ENCODE data around the gene MBNL2. TPM values are rescaled to one million over a fixed set of nuclear protein-coding genes. Genes with fewer than 3 reads are reported as not detected.

MBNL2 gene
- total RNA-seq, 1 experiment from 2014 or later: 0.17 TPM

- Mint-ChIP-seq H3K36me3 (ENCODE audit: insufficient read depth in 1 of 3, low read depth in 3 of 3) (no peaks in the 10 kb centered on the region), H3K4me3 (no peak overlapping the region), H3K9me3 (peaks cover 0 to 5% of the 10 kb centered on the region in 2 experiments; a peak in 2 of 5 replicates), H3K27me3 (ENCODE audit: low read depth) (peaks cover 97% of the 10 kb centered on the region), H3K27ac (no peak overlapping the region), H3K4me1 (peaks cover 26 to 40% of the 10 kb centered on the region in 2 experiments)
- Histone ChIP-seq H3T11ph (ENCODE audit: low read length) (no peak overlapping the region), H3K79me1 (ENCODE audit: insufficient read depth, low read depth, low read length, poor library complexity, severe bottlenecking) (no peaks in the 10 kb centered on the region), H3K14ac (ENCODE audit: insufficient read depth, low read length) (no peak overlapping the region), H2BK12ac (ENCODE audit: insufficient read length, low read depth, low read length) (no peak overlapping the region), H3K23ac (ENCODE audit: insufficient read length, low read depth, low read length) (no peak overlapping the region), H2BK20ac (ENCODE audit: low read depth, low read length, poor library complexity, severe bottlenecking) (no peak overlapping the region), H2BK120ac (ENCODE audit: low read depth, low read length, poor library complexity, severe bottlenecking) (no peak overlapping the region), H3K18ac (ENCODE audit: insufficient read length, low read depth, low read length) (no peak overlapping the region), H3K9me3 (ENCODE audit: control insufficient read depth, low read depth, low read length) (no peaks in the 10 kb centered on the region), H4K20me1 (ENCODE audit: control insufficient read depth, insufficient read depth, insufficient read length) (no peaks in the 10 kb centered on the region), H3K4me1 (ENCODE audit: insufficient read depth, low read length) (peaks cover 2% of the 10 kb centered on the region; the same call in 1 of the 2 replicates), H3K4ac (ENCODE audit: low read depth, low read length) (no peak overlapping the region), H3K4me2 (ENCODE audit: insufficient read depth, insufficient read length, low read length) (no peak overlapping the region), H3K79me2 (ENCODE audit: insufficient read depth, low read length) (no peaks in the 10 kb centered on the region), H2AK5ac (ENCODE audit: insufficient read length, low read length) (no peak overlapping the region), H3K23me2 (ENCODE audit: insufficient read length, low read depth, low read length, poor library complexity, severe bottlenecking) (no peaks in the 10 kb centered on the region), H4K91ac (ENCODE audit: insufficient read length, low read depth, low read length) (no peak overlapping the region), H3K56ac (ENCODE audit: insufficient read length, low read depth, low read length) (no peak overlapping the region), H2BK15ac (ENCODE audit: low read depth, low read length) (no peak overlapping the region), H3K27ac (ENCODE audit: insufficient read length, low read depth, low read length) (no peak overlapping the region), H2AFZ (ENCODE audit: low read length) (no peak overlapping the region), H4K8ac (replicated peaks; ENCODE audit: insufficient read length, low read depth, low read length) (no peak overlapping the region), H3K9ac (ENCODE audit: extremely low read depth, insufficient read length, low read length) (no peak overlapping the region), H4K5ac (ENCODE audit: insufficient read length, low read depth, low read length) (no peak overlapping the region), H2BK5ac (ENCODE audit: insufficient read length, low read length) (no peak overlapping the region), H3K27me3 (ENCODE audit: insufficient read depth, low read length) (peaks cover 54% of the 10 kb centered on the region)
- TF ChIP-seq CTCF (conservative IDR thresholded peaks at IDR 0.05): no peak
- no peak for DNase-seq
- no CpG with 5 or more reads among the region's 4 CpGs for WGBS (ENCODE audit: extremely low coverage, insufficient read length, low lambda C conversion rate)
These were observed 3.4 kb downstream of the MBNL2 start for GRCh38 chr13:97225533-97225932.

Measured in H9 (cell line).